Liver (tissue), 9 donors: ENCODE results near the gene FGD5. TPM values are rescaled to one million over a fixed set of nuclear protein-coding genes. Genes with fewer than 3 reads are reported as not detected.

ENCODE experiments used
- DNase-seq: peaks from one replicate; pipeline ENCODE4 v3.0.0-alpha.2; 2017; ENCODE audit warnings: low spot score
- H3K27ac ChIP-seq, 2 donors: one replicate each; pipeline ENCODE4 v1.7.0; 2013; ENCODE audit warnings: inconsistent platforms in 2 of 2, low read length in 2 of 2, control low read depth in 1 of 2, low read depth in 1 of 2, mild to moderate bottlenecking in 1 of 2
- H3K27me3 ChIP-seq, 4 donors: one replicate each; pipeline versions ENCODE4 v1.6.1 to v1.7.0; 2013; ENCODE audit warnings: low read length in 3 of 4, inconsistent platforms in 1 of 4, mild to moderate bottlenecking in 1 of 4, moderate library complexity in 1 of 4; ENCODE audit not compliant: control insufficient read depth in 4 of 4, insufficient read depth in 4 of 4
- H3K36me3 ChIP-seq, 4 donors: one replicate each; pipeline versions ENCODE4 v1.6.1 to v1.7.0; 2013; ENCODE audit warnings: low read length in 3 of 4, mild to moderate bottlenecking in 3 of 4, low read depth in 1 of 4, moderate library complexity in 1 of 4; ENCODE audit not compliant: control insufficient read depth in 4 of 4, insufficient read depth in 3 of 4
- H3K4me1 ChIP-seq, 4 donors: one replicate each; pipeline versions ENCODE4 v1.6.1 to v1.7.0; 2013; ENCODE audit warnings: low read length in 3 of 4, mild to moderate bottlenecking in 3 of 4, moderate library complexity in 1 of 4; ENCODE audit not compliant: control insufficient read depth in 4 of 4, insufficient read depth in 4 of 4
- H3K4me3 ChIP-seq, 3 donors: one replicate each; pipeline versions ENCODE4 v1.6.1 to v1.7.0; 2013; ENCODE audit warnings: low read length in 3 of 3, control low read depth in 1 of 3, low read depth in 1 of 3, mild to moderate bottlenecking in 1 of 3
- H3K9ac ChIP-seq, 2 donors: one replicate each; pipeline ENCODE4 v1.7.0; 2013; ENCODE audit warnings: low read length in 2 of 2, mild to moderate bottlenecking in 2 of 2, moderate library complexity in 2 of 2, control low read depth in 1 of 2, low read depth in 1 of 2
- H3K9me3 ChIP-seq, 4 donors: one replicate each; pipeline versions ENCODE4 v1.6.1 to v1.7.0; 2013; ENCODE audit warnings: low read length in 3 of 4; ENCODE audit not compliant: control insufficient read depth in 4 of 4
- CTCF ChIP-seq: fragments of 150-350 bp; IDR thresholded peaks from 2 replicates; pipeline ENCODE4 v1.5.1; 2017; ENCODE audit warnings: improper control_type of control experiment, low read depth, low read length; ENCODE audit not compliant: missing input control
- FOXA1 ChIP-seq: IDR thresholded peaks from 2 replicates; pipeline ENCODE4 v1.6.1; 2016; ENCODE audit warnings: antibody characterized with exemption
- FOXA2 ChIP-seq: IDR thresholded peaks from 2 replicates; pipeline ENCODE4 v1.6.1; 2016; ENCODE audit warnings: antibody characterized with exemption
- HNF4A ChIP-seq, 2 donors: conservative IDR thresholded peaks; 2 replicates each; pipeline ENCODE4 v1.6.1; 2016; ENCODE audit warnings: antibody characterized with exemption in 2 of 2, mild to moderate bottlenecking in 2 of 2
- HNF4G ChIP-seq: IDR thresholded peaks from 2 replicates; pipeline ENCODE4 v1.6.1; 2016; ENCODE audit warnings: antibody characterized with exemption
- MAX ChIP-seq: IDR thresholded peaks from 2 replicates; pipeline ENCODE4 v1.6.1; 2016; ENCODE audit warnings: antibody characterized with exemption
- NR2F2 ChIP-seq: IDR thresholded peaks from 2 replicates; pipeline ENCODE4 v1.6.1; 2016; ENCODE audit warnings: antibody characterized with exemption
- RAD21 ChIP-seq, 2 donors: IDR thresholded peaks; 2 replicates each; pipeline ENCODE4 v1.6.1; 2016; ENCODE audit warnings: antibody characterized with exemption in 2 of 2, mild to moderate bottlenecking in 2 of 2
- REST ChIP-seq: IDR thresholded peaks from 2 replicates; pipeline ENCODE4 v1.6.1; 2016; ENCODE audit warnings: antibody characterized with exemption, mild to moderate bottlenecking
- RXRA ChIP-seq, 2 donors: IDR thresholded peaks; 2 replicates each; pipeline ENCODE4 v1.6.1; 2017 to 2018; ENCODE audit warnings: antibody characterized with exemption in 2 of 2, mild to moderate bottlenecking in 1 of 2
- SP1 ChIP-seq: IDR thresholded peaks from 2 replicates; pipeline ENCODE4 v1.6.1; 2018; ENCODE audit warnings: antibody characterized with exemption, mild to moderate bottlenecking
- TAF1 ChIP-seq: conservative IDR thresholded peaks from 2 replicates; pipeline ENCODE4 v1.6.1; 2016; ENCODE audit warnings: antibody characterized with exemption, mild to moderate bottlenecking
- YY1 ChIP-seq: IDR thresholded peaks from 2 replicates; pipeline ENCODE4 v1.6.1; 2016; ENCODE audit warnings: antibody characterized with exemption, mild to moderate bottlenecking
- ZBTB33 ChIP-seq: IDR thresholded peaks from 2 replicates; pipeline ENCODE4 v1.6.1; 2016; ENCODE audit warnings: antibody characterized with exemption
- WGBS: extraction: QIAGEN DNeasy Blood & Tissue Kit; methylation state at CpG from one replicate; pipeline ENCODE4 v1.1.7; 2013; 5-methylcytosine and 5-hydroxymethylcytosine counted together
- polyA plus RNA-seq, 2 donors: library from polyadenylated mRNA; stranded (reverse) in 1 of 2; unstranded in 1 of 2; fragments of 200-250 nt in 1 of 2; fragments of >200 nt in 1 of 2; fragmentation: Nextera tagmentation in 1 of 2; extraction: Ambion mirVana in 1 of 2; gene quantifications; one replicate each; pipeline versions ENCODE4 v1.2.1 to v1.2.3, GENCODE V29; 2013 to 2015
- total RNA-seq, 2 donors: library from RNA; depleted of rRNA; stranded (reverse); fragments of >200 nt; gene quantifications; one replicate each; pipeline ENCODE4 v1.2.3, GENCODE V29; 2014
- donor health status: healthy.
- donor health status: healthy.
- donor health status: healthy.
- donor health status: healthy.
- donor health status: healthy.

FGD5 gene
- total and polyA plus RNA-seq, 4 donors = 2.0 to 6.3 (median 3.1) TPM

GRCh38 chr3:14892226-14892625 lies 73.5 kb downstream of the FGD5 start:
- H3K4me1 ChIP-seq = no peaks in the 10 kb centered on the region
- H3K36me3 ChIP-seq = no peaks in the 10 kb centered on the region
- DNase-seq = no peak
- H3K9me3 ChIP-seq = no peaks in the 10 kb centered on the region
- no peak overlapping the region for H3K9ac ChIP-seq
- WGBS = 93% methylated on average over 11 of the region's 11 CpGs
- H3K4me3 ChIP-seq = no peak overlapping the region
- TF ChIP-seq YY1 (no peak), REST (no peak), SP1 (no peak), FOXA1 (no peak), NR2F2 (no peak), RAD21 (IDR thresholded peaks at IDR 0.05) (no peak), TAF1 (no peak), FOXA2 (no peak), HNF4G (no peak), ZBTB33 (no peak), HNF4A (conservative IDR thresholded peaks at IDR 0.05) (no peak), CTCF (no peak), RXRA (IDR thresholded peaks at IDR 0.05) (no peak)
- H3K27me3 ChIP-seq = no peaks in the 10 kb centered on the region
- no peak overlapping the region for H3K27ac ChIP-seq

GRCh38 chr3:14894085-14894484 lies 75.3 kb downstream of the FGD5 start:
- Histone ChIP-seq H3K9me3 (no peaks in the 10 kb centered on the region), H3K9ac (no peak overlapping the region), H3K36me3 (no peaks in the 10 kb centered on the region), H3K27me3 (no peaks in the 10 kb centered on the region), H3K4me1 (peaks cover 0 to 4% (median 3%) of the 10 kb centered on the region in 4 donors), H3K4me3 (no peak overlapping the region), H3K27ac (no peak overlapping the region)
- TF ChIP-seq FOXA2 (no peak), REST (no peak), MAX (no peak), HNF4A (conservative IDR thresholded peaks at IDR 0.05) (no peak), SP1 (no peak), ZBTB33 (no peak), RAD21 (IDR thresholded peaks at IDR 0.05) (no peak), NR2F2 (no peak), CTCF (no peak)
- no peak for DNase-seq
- WGBS = 97% methylated on average over 2 of the region's 2 CpGs
